OCI-LY3 (cell line): Measurements from ENCODE around the gene KRTAP4-12.
"Not testable (repeated sequence)": the region's sequence is repeated elsewhere in the genome, so short reads cannot be mapped to it uniquely, and the experiment has no call there.

Experiments used
- H2AFZ ChIP-seq: fragments of 200-600, 300-600 bp; shearing (Covaris generic); 2 replicates; pipeline ENCODE4 v1.6.0; 2014; ENCODE audit warnings: antibody characterized with exemption, low read depth, low read length
- H3K27ac ChIP-seq: fragments of 200-600, 300-600 bp; sonication (generic); 2 replicates; pipeline ENCODE4 v1.5.1; 2014; ENCODE audit warnings: mild to moderate bottlenecking, low read length, moderate library complexity, mixed read lengths
- H3K27me3 ChIP-seq: fragments of 200-600, 300-600 bp; sonication (generic); 2 replicates; pipeline ENCODE4 v1.6.1; 2014; ENCODE audit warnings: low read depth, low read length, mixed read lengths
- H3K36me3 ChIP-seq: fragments of 200-600, 300-600 bp; sonication (generic); replicated peaks from 2 replicates; pipeline ENCODE3; 2014; ENCODE audit warnings: low read depth, low read length, mixed read lengths
- H3K4me1 ChIP-seq: fragments of 300-600, 200-600 bp; sonication (generic); 2 replicates; pipeline ENCODE4 v1.6.1; 2014; ENCODE audit warnings: low read length, mixed read lengths
- H3K4me2 ChIP-seq: fragments of 200-600, 300-600 bp; sonication (generic); 2 replicates; pipeline ENCODE4 v1.6.1; 2014; ENCODE audit warnings: low read length, mixed read lengths
- H3K4me3 ChIP-seq: fragments of 300-600, 200-600 bp; sonication (generic); 2 replicates; pipeline ENCODE4 v1.5.1; 2014; ENCODE audit warnings: antibody characterized with exemption, mild to moderate bottlenecking, low read length, moderate library complexity
- H3K79me2 ChIP-seq: fragments of 300-600, 200-600 bp; shearing (Covaris generic); 2 replicates; pipeline ENCODE4 v1.6.1; 2014; ENCODE audit warnings: mild to moderate bottlenecking, low read length, mixed read lengths
- H3K9ac ChIP-seq: fragments of 300-600, 200-600 bp; shearing (Covaris generic); 2 replicates; pipeline ENCODE4 v1.6.0; 2014; ENCODE audit warnings: mild to moderate bottlenecking, low read length, moderate library complexity
- H3K9me3 ChIP-seq: fragments of 200-600, 300-600 bp; shearing (Covaris generic); 2 replicates; pipeline ENCODE4 v1.6.1; 2014; ENCODE audit warnings: low read length, mixed read lengths; ENCODE audit not compliant: insufficient read depth
- H4K20me1 ChIP-seq: fragments of 200-600, 300-600 bp; sonication (generic); 2 replicates; pipeline ENCODE4 v1.6.1; 2016; ENCODE audit warnings: low read length, mixed read lengths; ENCODE audit not compliant: insufficient read depth
- EZH2phosphoT487 ChIP-seq: fragments of 200-600 bp; shearing (Covaris generic); IDR thresholded peaks from 2 replicates; pipeline ENCODE4 v1.6.1; 2018; ENCODE audit warnings: antibody characterized with exemption, mixed run types, low read depth
- TF ChIP-seq, protein P1 (sequence below): fragments of 200-600, 300-600 bp; sonication (generic); IDR thresholded peaks from 2 replicates; pipeline ENCODE4 v1.5.1; 2014; ENCODE audit warnings: antibody characterized with exemption, low read length, low read depth

Gene KRTAP4-12

DNA sequence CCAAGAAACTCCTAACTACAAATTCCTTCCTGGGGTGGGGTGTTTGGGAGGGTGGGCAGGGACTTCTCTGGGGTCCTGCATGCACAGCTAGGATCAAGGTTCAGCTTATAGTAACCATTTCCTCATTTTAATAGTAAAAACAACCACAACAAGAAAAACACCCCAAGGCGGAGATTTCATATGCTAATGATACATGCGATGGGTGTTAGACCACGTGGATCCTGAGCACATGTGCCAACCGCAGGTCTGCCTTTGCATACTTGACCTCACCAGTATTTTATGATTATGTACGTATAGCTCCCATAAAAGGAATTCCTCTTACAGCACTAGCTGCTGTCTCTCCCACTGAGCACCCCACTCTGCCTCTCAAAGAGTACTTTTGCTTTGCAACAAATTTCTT lies 7.7 kb downstream of the KRTAP4-12 start:
- no peak overlapping the region for H2AFZ ChIP-seq
- TF ChIP-seq, protein P1, sequence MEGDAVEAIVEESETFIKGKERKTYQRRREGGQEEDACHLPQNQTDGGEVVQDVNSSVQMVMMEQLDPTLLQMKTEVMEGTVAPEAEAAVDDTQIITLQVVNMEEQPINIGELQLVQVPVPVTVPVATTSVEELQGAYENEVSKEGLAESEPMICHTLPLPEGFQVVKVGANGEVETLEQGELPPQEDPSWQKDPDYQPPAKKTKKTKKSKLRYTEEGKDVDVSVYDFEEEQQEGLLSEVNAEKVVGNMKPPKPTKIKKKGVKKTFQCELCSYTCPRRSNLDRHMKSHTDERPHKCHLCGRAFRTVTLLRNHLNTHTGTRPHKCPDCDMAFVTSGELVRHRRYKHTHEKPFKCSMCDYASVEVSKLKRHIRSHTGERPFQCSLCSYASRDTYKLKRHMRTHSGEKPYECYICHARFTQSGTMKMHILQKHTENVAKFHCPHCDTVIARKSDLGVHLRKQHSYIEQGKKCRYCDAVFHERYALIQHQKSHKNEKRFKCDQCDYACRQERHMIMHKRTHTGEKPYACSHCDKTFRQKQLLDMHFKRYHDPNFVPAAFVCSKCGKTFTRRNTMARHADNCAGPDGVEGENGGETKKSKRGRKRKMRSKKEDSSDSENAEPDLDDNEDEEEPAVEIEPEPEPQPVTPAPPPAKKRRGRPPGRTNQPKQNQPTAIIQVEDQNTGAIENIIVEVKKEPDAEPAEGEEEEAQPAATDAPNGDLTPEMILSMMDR = no peak
- TF ChIP-seq EZH2phosphoT487 = no peak
- no peak overlapping the region for H3K4me2 ChIP-seq
- no peaks in the 10 kb centered on the region for H3K27me3 ChIP-seq
- no peaks in the 10 kb centered on the region for H4K20me1 ChIP-seq
- no peak overlapping the region for H3K9ac ChIP-seq
- no peaks in the 10 kb centered on the region for H3K9me3 ChIP-seq
- no peaks in the 10 kb centered on the region for H3K36me3 ChIP-seq
- no peak overlapping the region for H3K27ac ChIP-seq
- no peaks in the 10 kb centered on the region for H3K4me1 ChIP-seq
- no peak overlapping the region for H3K4me3 ChIP-seq
- H3K79me2 ChIP-seq = no peaks in the 10 kb centered on the region

DNA sequence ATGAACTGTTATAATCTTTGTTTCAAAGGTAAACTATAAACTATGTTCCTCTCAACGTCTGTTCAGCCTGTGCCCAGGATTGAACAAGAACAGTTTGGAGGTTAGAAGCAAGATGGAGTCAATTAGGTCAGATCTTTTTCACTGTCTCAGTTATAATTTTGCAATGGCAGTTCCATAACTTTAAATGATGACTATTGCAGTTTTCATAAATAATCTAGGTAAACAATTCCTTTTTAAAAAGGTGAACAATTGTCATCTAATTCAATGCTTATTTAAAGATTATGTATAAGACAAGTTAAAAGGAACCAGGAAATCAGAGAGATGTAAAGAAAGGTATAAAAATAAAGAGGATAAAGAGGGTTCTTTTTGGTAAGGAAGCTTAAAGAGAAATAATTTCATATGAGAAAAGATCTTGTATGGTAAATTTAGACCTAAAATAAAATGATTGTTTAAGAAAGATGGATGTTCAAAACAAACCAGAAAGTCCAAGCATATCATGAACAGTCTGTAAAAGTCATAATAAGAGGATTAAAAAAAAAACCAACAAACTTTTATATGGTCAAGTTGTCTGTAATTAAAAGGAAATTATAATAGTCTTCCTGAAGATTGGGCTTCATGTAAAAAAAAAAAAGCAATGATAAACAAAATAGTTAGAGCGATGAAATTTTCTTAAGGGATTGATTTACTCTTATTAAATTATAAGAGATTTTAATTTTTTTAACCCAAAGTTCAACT lies 12.7 kb downstream of the KRTAP4-12 start:
- Histone ChIP-seq H3K27me3 (no peaks in the 10 kb centered on the region), H4K20me1 (no peaks in the 10 kb centered on the region), H3K4me1 (no peaks in the 10 kb centered on the region), H3K4me2 (no peak overlapping the region), H3K27ac (no peak overlapping the region), H2AFZ (no peak overlapping the region), H3K36me3 (no peaks in the 10 kb centered on the region), H3K9me3 (no peaks in the 10 kb centered on the region), H3K4me3 (no peak overlapping the region), H3K79me2 (no peaks in the 10 kb centered on the region), H3K9ac (no peak overlapping the region)
- TF ChIP-seq EZH2phosphoT487 = no peak
- TF ChIP-seq, protein P1 = no peak

DNA sequence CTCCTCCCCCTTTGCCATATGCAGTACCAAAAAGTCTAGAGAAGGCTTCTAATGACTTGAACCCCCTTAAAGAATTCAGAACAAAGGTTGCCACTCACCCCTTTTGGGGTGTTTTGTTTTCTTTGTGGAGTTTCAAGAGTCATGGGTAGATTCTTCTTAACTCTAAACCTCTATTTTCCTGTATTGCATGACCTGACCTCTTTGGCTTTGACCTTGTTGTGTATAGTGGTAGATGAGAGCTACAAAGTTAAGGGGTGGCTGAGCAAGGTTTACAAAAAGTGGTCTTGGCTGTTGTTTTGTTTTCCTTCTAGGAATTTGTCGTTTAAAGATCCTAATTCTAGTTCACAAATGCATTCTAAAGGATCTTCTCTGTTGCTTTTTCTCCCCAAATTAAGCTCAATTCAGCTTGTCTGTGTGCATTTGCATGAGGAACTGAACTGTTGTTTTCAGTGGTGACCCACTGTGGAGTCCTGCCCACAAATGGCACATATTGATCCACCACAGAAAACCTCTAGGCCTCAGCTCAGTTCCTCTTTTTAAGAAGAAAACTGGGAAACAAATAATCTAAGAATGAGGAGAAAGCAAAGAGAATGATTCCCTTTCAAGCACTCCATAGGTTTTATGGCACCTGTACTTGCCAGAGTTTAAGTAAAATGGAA lies 15.1 kb downstream of the KRTAP4-12 start:
- not testable (repeated sequence) for H3K4me3 ChIP-seq, H3K9ac ChIP-seq, H3K79me2 ChIP-seq, H4K20me1 ChIP-seq, H3K36me3 ChIP-seq, H3K9me3 ChIP-seq, H3K27me3 ChIP-seq, H3K27ac ChIP-seq, H3K4me1 ChIP-seq, H3K4me2 ChIP-seq, H2AFZ ChIP-seq

DNA sequence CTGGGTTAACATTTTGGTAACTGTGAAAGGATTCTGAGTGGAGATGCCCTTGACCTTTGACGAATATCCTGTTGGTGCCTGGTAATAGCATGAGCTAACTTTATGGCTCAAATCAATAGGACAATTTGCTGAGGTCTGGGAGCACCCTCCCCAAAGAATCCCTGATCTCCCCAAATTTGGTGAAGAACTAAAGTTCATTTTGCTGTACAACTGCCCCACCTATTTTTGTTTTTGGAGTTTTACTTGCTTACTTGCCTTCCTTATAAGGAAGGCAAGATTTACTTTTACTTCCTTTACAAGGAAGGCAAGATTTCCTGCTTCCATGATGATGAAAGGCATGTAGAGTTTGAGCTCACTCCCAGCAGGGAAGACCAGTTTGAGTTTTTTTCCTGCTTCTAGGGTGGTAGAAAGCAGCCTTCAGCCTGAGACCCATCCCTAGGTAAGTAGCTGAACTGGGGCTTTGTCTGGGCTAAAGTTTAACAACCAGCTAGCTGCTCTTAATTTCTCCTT lies 16.0 kb downstream of the KRTAP4-12 start:
- no peaks in the 10 kb centered on the region for H3K79me2 ChIP-seq
- H3K4me3 ChIP-seq = no peak overlapping the region
- TF ChIP-seq EZH2phosphoT487 = no peak
- TF ChIP-seq, protein P1 = no peak
- no peak overlapping the region for H3K9ac ChIP-seq
- H3K9me3 ChIP-seq = no peaks in the 10 kb centered on the region
- no peaks in the 10 kb centered on the region for H3K27me3 ChIP-seq
- no peaks in the 10 kb centered on the region for H3K36me3 ChIP-seq
- H2AFZ ChIP-seq = no peak overlapping the region
- no peaks in the 10 kb centered on the region for H4K20me1 ChIP-seq
- H3K4me1 ChIP-seq = no peaks in the 10 kb centered on the region
- H3K4me2 ChIP-seq = no peak overlapping the region
- H3K27ac ChIP-seq = no peak overlapping the region

DNA sequence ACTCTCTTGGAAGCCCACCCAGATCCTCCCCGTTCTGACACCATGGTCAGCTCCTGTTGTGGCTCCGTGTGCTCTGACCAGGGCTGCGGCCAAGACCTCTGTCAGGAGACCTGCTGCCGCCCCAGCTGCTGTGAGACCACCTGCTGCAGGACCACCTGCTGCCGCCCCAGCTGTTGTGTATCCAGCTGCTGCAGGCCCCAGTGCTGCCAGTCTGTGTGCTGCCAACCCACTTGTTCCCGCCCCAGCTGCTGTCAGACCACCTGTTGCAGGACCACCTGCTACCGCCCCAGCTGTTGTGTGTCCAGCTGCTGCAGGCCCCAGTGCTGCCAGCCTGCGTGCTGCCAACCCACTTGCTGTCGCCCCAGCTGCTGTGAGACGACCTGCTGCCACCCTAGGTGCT lies 18.6 kb downstream of the KRTAP4-12 start, which contains the start of gene KRTAP4-9:
Gene KRTAP4-9 (plus strand): TSS at position 43 of the 400 bp plus-strand sequence. CDS start 0 bp downstream, at position 43.
- not testable (repeated sequence) for H3K27me3 ChIP-seq, H3K4me1 ChIP-seq, H3K9me3 ChIP-seq, H3K9ac ChIP-seq, H4K20me1 ChIP-seq, H3K79me2 ChIP-seq, H3K4me3 ChIP-seq, H3K27ac ChIP-seq, H3K4me2 ChIP-seq, H2AFZ ChIP-seq, H3K36me3 ChIP-seq

DNA sequence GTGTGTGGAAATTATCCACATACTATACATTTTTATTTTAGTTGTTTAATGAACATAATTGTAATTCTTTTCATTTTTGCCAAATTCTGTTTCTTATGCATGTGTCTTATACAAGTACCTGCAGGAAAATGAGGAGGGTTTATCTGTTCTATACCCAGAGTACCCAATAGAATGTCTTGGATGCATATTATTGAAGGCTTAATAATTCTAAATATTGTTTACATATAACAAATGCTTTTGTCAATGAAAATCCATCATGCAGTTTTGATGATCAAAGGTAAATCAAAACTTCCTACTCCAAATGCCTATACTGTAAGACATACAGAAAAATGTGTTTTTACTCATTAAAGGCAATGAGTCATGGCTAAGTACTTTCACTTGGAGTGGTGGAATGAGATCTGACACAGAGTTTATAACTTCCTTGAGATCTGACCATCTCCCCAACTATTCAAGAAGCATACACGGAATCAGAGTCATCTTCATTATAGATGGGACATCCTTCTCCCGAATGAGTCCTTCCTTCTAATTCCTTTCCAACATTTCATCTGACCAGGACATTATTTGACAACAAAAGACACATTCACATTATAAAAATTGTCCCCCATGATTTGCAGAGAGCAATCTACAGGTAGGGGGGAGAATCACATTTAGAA lies 19.5 kb downstream of the KRTAP4-12 start:
- not testable (repeated sequence) for H3K4me3 ChIP-seq, H2AFZ ChIP-seq, H3K36me3 ChIP-seq, H3K9me3 ChIP-seq, H3K9ac ChIP-seq, H3K27me3 ChIP-seq, H3K79me2 ChIP-seq, H4K20me1 ChIP-seq, H3K4me2 ChIP-seq, H3K27ac ChIP-seq, H3K4me1 ChIP-seq
